Neutrophil (primary cell): Measurements from ENCODE around the gene ZBTB47.

Experiments
- H3K27ac ChIP-seq: fragments of 200-600 bp; sonication (generic); 2 replicates; pipeline ENCODE4 v1.5.1; 2016; ENCODE audit warnings: mild to moderate bottlenecking, moderate library complexity
- H3K27me3 ChIP-seq: fragments of 200-600 bp; sonication (generic); 2 replicates; pipeline ENCODE4 v1.6.0; 2016; ENCODE audit warnings: mild to moderate bottlenecking
- H3K36me3 ChIP-seq: fragments of 200-600 bp; sonication (generic); 2 replicates; pipeline ENCODE4 v1.5.1; 2017
- H3K4me1 ChIP-seq, 2 experiments: fragments of 200-600 bp in 1 of 2; sonication (generic) in 1 of 2; 1 replicate in 1 of 2; 2 replicates in 1 of 2; pipeline versions ENCODE4 v1.5.1 to v1.6.1; 2013 to 2016; ENCODE audit warnings: low read depth in 1 of 2, low read length in 1 of 2, mild to moderate bottlenecking in 1 of 2, moderate library complexity in 1 of 2; ENCODE audit not compliant: control insufficient read depth in 1 of 2, insufficient read depth in 1 of 2
- H3K4me3 ChIP-seq, 2 experiments: fragments of 200-600 bp in 1 of 2; sonication (generic) in 1 of 2; 1 replicate in 1 of 2; 2 replicates in 1 of 2; pipeline ENCODE4 v1.5.1; 2013 to 2016; ENCODE audit warnings: low read depth in 1 of 2, low read length in 1 of 2, mild to moderate bottlenecking in 1 of 2, moderate library complexity in 1 of 2
- H3K9me3 ChIP-seq: fragments of 200-600 bp; sonication (generic); 2 replicates; pipeline ENCODE4 v1.5.1; 2016
- TF ChIP-seq, protein P1 (sequence below): fragments of 200-600 bp; sonication (generic); IDR thresholded peaks from 2 replicates; pipeline ENCODE4 v1.5.1; 2016; ENCODE audit warnings: antibody characterized with exemption

The ZBTB47 gene

DNA sequence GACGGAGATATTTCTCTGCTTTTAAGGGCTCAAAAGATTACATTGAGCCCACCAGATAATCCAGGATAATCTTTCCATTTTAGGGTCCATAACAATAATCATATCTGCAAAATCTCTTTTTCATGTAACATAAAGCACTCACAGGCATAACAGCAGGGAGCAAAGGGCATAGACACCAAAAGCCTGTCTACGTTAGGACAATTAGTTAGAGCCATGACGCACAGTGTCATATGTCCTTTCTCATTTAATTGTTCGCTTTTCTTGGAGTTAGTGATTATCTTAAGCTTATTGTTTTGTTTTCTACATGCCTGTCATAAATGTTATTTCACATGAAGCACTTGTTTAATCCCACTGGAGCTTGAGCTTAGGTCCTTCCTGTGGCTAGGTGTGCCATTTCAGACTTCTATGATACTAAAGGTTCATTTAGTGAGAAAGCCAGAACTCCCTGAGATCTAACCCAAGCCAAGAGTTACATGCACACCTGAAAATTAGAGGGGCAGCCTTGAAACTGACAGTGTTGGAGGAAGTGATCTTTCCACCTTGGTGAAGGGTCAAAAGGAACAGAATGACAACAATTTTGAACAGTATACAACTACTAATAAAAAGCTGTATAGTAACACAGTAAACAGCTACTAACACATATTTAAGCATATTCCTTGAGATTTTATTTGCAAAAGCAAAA is 60.8 kb downstream of the ZBTB47 start:
- TF ChIP-seq, protein P1, sequence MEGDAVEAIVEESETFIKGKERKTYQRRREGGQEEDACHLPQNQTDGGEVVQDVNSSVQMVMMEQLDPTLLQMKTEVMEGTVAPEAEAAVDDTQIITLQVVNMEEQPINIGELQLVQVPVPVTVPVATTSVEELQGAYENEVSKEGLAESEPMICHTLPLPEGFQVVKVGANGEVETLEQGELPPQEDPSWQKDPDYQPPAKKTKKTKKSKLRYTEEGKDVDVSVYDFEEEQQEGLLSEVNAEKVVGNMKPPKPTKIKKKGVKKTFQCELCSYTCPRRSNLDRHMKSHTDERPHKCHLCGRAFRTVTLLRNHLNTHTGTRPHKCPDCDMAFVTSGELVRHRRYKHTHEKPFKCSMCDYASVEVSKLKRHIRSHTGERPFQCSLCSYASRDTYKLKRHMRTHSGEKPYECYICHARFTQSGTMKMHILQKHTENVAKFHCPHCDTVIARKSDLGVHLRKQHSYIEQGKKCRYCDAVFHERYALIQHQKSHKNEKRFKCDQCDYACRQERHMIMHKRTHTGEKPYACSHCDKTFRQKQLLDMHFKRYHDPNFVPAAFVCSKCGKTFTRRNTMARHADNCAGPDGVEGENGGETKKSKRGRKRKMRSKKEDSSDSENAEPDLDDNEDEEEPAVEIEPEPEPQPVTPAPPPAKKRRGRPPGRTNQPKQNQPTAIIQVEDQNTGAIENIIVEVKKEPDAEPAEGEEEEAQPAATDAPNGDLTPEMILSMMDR = no peak
- no peaks in the 10 kb centered on the region for H3K27me3 ChIP-seq
- H3K9me3 ChIP-seq = no peaks in the 10 kb centered on the region
- H3K27ac ChIP-seq = no peak overlapping the region
- peaks cover 6 to 12% of the 10 kb centered on the region in 2 experiments for H3K4me1 ChIP-seq
- no peak overlapping the region for H3K4me3 ChIP-seq
- H3K36me3 ChIP-seq = no peaks in the 10 kb centered on the region
